ENCODE measurements around the gene RPL36.

RPL36 gene

DNA sequence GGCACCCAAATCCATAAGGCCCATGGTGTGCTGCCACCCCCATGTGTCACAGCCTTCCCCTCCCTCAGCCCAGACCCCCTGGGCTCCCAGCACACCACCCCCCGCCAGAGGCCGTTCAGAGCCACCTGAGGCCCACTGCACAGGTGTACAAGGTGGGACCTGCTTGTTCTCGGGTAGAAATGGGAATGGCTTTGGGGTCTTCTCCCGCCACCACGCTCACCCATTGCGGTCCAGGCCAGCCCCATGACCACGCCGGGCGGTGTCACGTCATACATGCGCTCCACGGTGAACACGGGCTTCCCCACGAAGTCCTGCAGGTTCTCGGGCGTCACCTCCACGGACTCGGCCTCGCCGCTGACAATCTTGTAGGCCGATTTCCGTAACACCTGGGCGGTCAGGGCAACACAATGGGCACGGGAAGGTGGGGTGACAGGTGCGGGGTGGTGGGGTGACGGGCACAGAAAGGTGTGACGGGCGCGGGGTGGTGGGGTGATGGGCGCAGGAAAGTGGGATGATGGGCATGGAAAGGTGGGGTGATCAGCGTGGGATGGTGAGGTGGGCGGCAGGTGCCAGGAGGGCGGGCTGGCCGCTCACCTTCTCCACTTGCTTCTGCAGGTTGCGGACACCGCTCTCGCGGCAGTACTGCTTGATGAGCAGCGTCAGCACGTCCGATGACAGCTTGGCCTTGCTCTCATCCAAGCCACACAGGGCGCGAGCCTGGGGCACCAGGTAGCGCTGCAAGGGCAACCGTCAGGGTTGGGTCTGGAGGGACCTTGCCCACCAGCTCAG, 4.3 kb downstream of the RPL36 start:
- TF ChIP-seq, protein P1, sequence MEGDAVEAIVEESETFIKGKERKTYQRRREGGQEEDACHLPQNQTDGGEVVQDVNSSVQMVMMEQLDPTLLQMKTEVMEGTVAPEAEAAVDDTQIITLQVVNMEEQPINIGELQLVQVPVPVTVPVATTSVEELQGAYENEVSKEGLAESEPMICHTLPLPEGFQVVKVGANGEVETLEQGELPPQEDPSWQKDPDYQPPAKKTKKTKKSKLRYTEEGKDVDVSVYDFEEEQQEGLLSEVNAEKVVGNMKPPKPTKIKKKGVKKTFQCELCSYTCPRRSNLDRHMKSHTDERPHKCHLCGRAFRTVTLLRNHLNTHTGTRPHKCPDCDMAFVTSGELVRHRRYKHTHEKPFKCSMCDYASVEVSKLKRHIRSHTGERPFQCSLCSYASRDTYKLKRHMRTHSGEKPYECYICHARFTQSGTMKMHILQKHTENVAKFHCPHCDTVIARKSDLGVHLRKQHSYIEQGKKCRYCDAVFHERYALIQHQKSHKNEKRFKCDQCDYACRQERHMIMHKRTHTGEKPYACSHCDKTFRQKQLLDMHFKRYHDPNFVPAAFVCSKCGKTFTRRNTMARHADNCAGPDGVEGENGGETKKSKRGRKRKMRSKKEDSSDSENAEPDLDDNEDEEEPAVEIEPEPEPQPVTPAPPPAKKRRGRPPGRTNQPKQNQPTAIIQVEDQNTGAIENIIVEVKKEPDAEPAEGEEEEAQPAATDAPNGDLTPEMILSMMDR (IDR thresholded peaks at IDR 0.05; ENCODE audit: extremely low read depth, insufficient read depth, missing control alignments) = no peak
- no peak for DNase-seq (ENCODE audit: low spot score)
- in situ Hi-C loops (cut with MboI; ENCODE audit: low pct_unique_long_range_greater_than_20kb, low sequenced_read_pairs, unreplicated experiment) = no loop called here

GRCh38 chr19:5694956-5695648, 5.0 kb downstream of the RPL36 start:
- in situ Hi-C loops (cut with MboI; ENCODE audit: low pct_unique_long_range_greater_than_20kb, low sequenced_read_pairs, unreplicated experiment) = no loop called here
- no peak for DNase-seq (ENCODE audit: low spot score)
- TF ChIP-seq, protein P1 (IDR thresholded peaks at IDR 0.05; ENCODE audit: extremely low read depth, insufficient read depth, missing control alignments) = no peak

- DNase-seq (ENCODE audit: low spot score) = no peak
- in situ Hi-C loops (cut with MboI; ENCODE audit: low pct_unique_long_range_greater_than_20kb, low sequenced_read_pairs, unreplicated experiment) = no loop called here
Observed at GRCh38 chr19:5695649-5696195, 5.6 kb downstream of the RPL36 start.

DNA sequence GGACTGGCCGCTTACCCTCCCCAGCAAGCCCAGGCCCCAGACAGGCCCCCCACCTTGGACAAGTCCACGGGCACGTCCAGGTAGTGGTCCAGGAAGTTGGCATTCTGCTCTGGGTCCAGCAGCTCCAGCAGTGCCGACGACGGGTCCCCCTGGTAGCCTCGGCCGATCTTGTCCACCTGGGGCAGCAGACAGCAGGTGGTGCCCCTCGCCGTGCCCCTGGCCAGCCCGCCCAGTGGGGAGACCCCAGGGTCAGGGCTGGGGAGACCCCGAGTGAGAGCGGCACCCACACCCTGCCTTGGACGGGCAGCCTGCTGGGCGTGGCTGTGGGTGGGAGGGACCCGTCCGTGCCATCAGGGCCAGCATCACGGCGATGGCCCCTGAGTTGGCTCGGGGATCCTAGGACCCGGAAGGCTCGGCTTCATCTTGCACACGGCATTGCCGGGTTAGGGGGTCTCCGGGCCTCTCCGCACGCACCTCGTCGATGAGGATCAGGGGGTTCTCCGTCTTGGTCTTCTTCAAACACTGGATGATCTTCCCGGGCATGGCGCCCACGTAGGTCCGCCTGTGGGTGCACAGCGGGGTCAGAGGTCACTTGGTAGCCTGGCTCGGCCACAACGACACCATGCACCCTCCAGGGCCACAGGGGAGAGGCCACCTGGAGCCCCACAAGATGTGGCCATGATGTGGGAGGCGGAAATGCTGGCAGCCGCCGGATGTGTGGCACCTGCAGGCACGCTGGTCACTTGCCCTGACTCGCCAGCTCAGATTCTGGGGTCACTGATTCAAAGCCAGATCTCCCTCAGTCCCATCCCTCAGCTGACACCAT, 6.3 kb downstream of the RPL36 start:
- DNase-seq (ENCODE audit: low spot score) = no peak
- TF ChIP-seq, protein P1 (IDR thresholded peaks at IDR 0.05; ENCODE audit: extremely low read depth, insufficient read depth, missing control alignments) = no peak
- in situ Hi-C loops (cut with MboI; ENCODE audit: low pct_unique_long_range_greater_than_20kb, low sequenced_read_pairs, unreplicated experiment) = no loop called here

More at GRCh38 chr19:5695649-5696195, 5.6 kb downstream of the RPL36 start:
- TF ChIP-seq, protein P1 (IDR thresholded peaks at IDR 0.05; ENCODE audit: extremely low read depth, insufficient read depth, missing control alignments) = no peak

DNA sequence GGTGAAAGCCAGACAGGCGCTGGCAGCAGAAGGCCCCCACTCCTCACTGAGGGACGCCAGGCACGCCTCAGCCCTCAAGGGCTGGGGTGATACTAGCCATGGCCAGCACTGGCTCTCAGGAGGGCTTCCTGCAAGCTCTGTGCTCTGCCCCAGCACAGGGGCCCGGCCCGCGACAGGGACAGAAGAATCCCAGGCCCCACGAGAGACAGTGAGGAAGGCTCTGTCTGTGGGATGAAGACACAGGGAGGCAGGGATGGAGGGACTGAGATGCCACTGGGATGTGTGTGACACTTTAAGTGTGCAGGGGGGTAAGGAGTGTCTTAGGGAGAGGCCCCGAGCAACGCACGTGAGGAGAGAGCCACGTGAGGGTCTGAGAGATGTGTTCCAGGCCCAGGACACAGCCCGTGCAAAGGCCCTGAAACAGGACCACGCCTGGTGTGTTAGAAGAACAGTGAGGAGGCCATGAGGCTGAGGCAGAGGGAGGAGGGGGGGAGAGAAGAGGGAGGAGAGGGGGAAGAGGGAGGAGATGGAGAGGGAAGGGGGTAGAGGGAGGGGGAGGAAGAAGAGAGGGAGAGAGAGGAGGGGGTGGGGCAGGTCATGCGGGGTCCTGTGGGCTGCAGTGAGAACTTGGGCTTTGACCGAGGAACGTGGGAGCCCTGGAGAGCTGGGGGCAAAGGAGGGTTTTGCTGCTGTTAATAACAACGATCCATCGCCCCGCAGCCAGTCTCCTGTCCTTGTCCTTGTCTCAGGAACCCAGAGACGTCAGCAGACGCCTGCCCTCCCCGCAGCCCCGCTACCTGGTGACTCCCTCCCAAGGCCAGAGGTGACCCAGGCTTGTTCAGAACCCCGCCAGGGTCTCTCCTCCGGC, 7.2 kb downstream of the RPL36 start:
- no peak for DNase-seq (ENCODE audit: low spot score)
- TF ChIP-seq, protein P1 (IDR thresholded peaks at IDR 0.05; ENCODE audit: extremely low read depth, insufficient read depth, missing control alignments) = no peak

More for the DNA sequence above, 7.2 kb downstream of the RPL36 start:
- in situ Hi-C loops (cut with MboI; ENCODE audit: low pct_unique_long_range_greater_than_20kb, low sequenced_read_pairs, unreplicated experiment) = no loop called here

Measured in GM13977 (cell line).